ENCODE measurements around the gene CYB561A3. TPM values are rescaled to one million over a fixed set of nuclear protein-coding genes. Genes with fewer than 3 reads are reported as not detected.
"Not testable (repeated sequence)": the region's sequence is repeated elsewhere in the genome, so short reads cannot be mapped to it uniquely, and the experiment has no call there.

Gene CYB561A3, protein sequence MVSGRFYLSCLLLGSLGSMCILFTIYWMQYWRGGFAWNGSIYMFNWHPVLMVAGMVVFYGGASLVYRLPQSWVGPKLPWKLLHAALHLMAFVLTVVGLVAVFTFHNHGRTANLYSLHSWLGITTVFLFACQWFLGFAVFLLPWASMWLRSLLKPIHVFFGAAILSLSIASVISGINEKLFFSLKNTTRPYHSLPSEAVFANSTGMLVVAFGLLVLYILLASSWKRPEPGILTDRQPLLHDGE
- 10 to 100 TPM; 46.5 to 62.3 TPM for total RNA-seq

GRCh38 chr11:61361741-61362541 is at the start of gene CYB561A3, which contains the start of gene TMEM138:
TSS of gene CYB561A3 (minus strand) at chr11:61361882. CDS start at chr11:61356713, 5,169 bp downstream.
TSS of gene TMEM138 (plus strand) at chr11:61362374. CDS start at chr11:61364391, 2,017 bp downstream.
- Mint-ChIP-seq H3K4me3 (peak within 1 kb of the TSS; percentile 98), H3K36me3 (ENCODE audit: low read depth) (peaks cover 47% of the 10 kb centered on the region), H3K9me3 (no peaks in the 10 kb centered on the region), H3K27me3 (no peaks in the 10 kb centered on the region), H3K27ac (peak within 1 kb of the TSS; percentile 98), H3K4me1 (peaks cover 17% of the 10 kb centered on the region)
- ATAC-seq (replicated peaks) = peak; percentile 95

- H3K27ac Mint-ChIP-seq = no peak overlapping the region
- no peak for ATAC-seq (replicated peaks)
- H3K4me1 Mint-ChIP-seq = peaks cover 4% of the 10 kb centered on the region
- H3K9me3 Mint-ChIP-seq = no peaks in the 10 kb centered on the region
- H3K4me3 Mint-ChIP-seq = no peak overlapping the region
- peaks cover 100% of the 10 kb centered on the region for H3K36me3 Mint-ChIP-seq (ENCODE audit: low read depth)
- no peaks in the 10 kb centered on the region for H3K27me3 Mint-ChIP-seq
Observed at GRCh38 chr11:61406991-61407728, 45.5 kb upstream of the CYB561A3 start.

DNA sequence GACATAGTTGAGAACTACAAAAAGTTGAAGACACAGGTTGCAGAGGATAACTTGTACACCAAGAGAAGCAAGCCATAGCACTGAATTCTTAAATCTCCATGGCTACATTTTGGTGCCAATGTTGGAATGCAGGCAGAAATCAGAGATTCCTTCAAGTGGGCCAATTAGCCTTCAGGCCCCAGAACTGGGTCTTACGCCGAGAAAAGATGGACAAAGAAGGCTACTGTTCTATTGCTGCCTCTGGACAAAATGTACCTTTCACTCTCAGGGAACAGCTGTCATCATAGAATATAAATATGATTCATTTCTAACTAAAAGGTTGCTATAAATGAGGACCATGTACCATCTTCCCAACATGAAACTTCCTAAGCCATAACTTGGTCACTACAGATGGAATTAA is 44.4 kb upstream of the CYB561A3 start:
- H3K9me3 Mint-ChIP-seq = no peaks in the 10 kb centered on the region
- no peak overlapping the region for H3K4me3 Mint-ChIP-seq
- H3K36me3 Mint-ChIP-seq (ENCODE audit: low read depth) = peaks cover 99% of the 10 kb centered on the region
- no peaks in the 10 kb centered on the region for H3K27me3 Mint-ChIP-seq
- H3K27ac Mint-ChIP-seq = no peak overlapping the region
- no peak for ATAC-seq (replicated peaks)
- no peaks in the 10 kb centered on the region for H3K4me1 Mint-ChIP-seq

- H3K4me3 Mint-ChIP-seq = no peak overlapping the region
- no peaks in the 10 kb centered on the region for H3K4me1 Mint-ChIP-seq
- no peak for ATAC-seq (replicated peaks)
- H3K27me3 Mint-ChIP-seq = no peaks in the 10 kb centered on the region
- H3K9me3 Mint-ChIP-seq = no peaks in the 10 kb centered on the region
- H3K36me3 Mint-ChIP-seq (ENCODE audit: low read depth) = peaks cover 95% of the 10 kb centered on the region
- H3K27ac Mint-ChIP-seq = peak overlapping the region; percentile 5
Observed at GRCh38 chr11:61404641-61405040, 43.0 kb upstream of the CYB561A3 start.

DNA sequence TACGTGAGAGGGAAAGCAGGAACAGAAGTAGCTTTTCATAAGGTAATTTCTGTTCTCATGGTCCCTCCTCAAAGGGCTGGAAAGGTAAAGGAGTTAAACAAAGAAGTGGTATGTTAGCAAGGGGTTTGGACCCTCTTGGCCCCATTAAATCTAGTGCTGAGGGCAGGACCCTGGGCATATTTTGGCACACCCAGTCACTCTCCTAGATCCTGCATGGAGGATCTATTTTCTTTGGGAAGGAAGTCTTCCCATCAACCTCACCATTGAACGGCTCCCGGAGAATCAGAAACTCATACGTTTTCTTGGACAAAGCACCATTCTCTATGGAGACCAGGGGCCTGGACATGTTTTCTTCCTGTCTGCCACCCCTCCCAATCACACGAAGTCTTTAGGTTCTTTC is 42.4 kb upstream of the CYB561A3 start:
- Mint-ChIP-seq H3K4me3 (no peak overlapping the region), H3K27me3 (no peaks in the 10 kb centered on the region), H3K36me3 (ENCODE audit: low read depth) (peaks cover 91% of the 10 kb centered on the region), H3K4me1 (no peaks in the 10 kb centered on the region), H3K9me3 (no peaks in the 10 kb centered on the region), H3K27ac (no peak overlapping the region)
- ATAC-seq (replicated peaks) = no peak

- Mint-ChIP-seq H3K27ac (no peak overlapping the region), H3K4me1 (no peaks in the 10 kb centered on the region), H3K4me3 (no peak overlapping the region), H3K27me3 (no peaks in the 10 kb centered on the region), H3K9me3 (no peaks in the 10 kb centered on the region), H3K36me3 (ENCODE audit: low read depth) (peaks cover 91% of the 10 kb centered on the region)
- ATAC-seq (replicated peaks) = no peak
Observed at GRCh38 chr11:61403658-61404057, 42.0 kb upstream of the CYB561A3 start.

GRCh38 chr11:61401573-61401972 is 39.9 kb upstream of the CYB561A3 start:
- no peak for ATAC-seq (replicated peaks)
- Mint-ChIP-seq H3K9me3 (no peaks in the 10 kb centered on the region), H3K4me3 (no peak overlapping the region), H3K27ac (peak overlapping the region; percentile 51), H3K27me3 (no peaks in the 10 kb centered on the region), H3K36me3 (ENCODE audit: low read depth) (peaks cover 89% of the 10 kb centered on the region), H3K4me1 (no peaks in the 10 kb centered on the region)

DNA sequence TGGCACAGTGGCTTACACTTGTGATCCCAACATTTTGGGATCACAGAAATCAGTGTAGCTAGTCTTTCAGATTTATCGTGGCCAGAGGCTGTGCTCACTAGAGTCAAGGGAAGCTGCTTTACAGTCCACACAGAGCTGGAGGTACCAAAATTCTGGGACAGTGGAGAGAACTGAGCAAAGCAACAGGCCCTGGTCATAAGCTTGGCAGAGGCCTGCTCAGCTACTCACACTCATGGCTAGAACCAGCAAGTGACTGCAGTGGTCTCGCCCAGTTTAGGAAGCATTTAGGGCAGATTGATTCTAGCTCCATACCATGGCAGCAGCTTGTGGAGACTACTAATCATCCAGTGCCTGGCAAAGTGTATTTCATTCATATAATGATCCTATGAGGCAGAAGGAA is 39.5 kb upstream of the CYB561A3 start:
- H3K36me3 Mint-ChIP-seq (ENCODE audit: low read depth) = peaks cover 87% of the 10 kb centered on the region
- no peak for ATAC-seq (replicated peaks)
- H3K9me3 Mint-ChIP-seq = no peaks in the 10 kb centered on the region
- H3K27ac Mint-ChIP-seq = peak overlapping the region; percentile 64
- no peak overlapping the region for H3K4me3 Mint-ChIP-seq
- no peaks in the 10 kb centered on the region for H3K4me1 Mint-ChIP-seq
- no peaks in the 10 kb centered on the region for H3K27me3 Mint-ChIP-seq

GRCh38 chr11:61392981-61393595 is 31.4 kb upstream of the CYB561A3 start:
- no peaks in the 10 kb centered on the region for H3K27me3 Mint-ChIP-seq
- peaks cover 12% of the 10 kb centered on the region for H3K4me1 Mint-ChIP-seq
- no peaks in the 10 kb centered on the region for H3K9me3 Mint-ChIP-seq
- no peak for ATAC-seq (replicated peaks)
- H3K4me3 Mint-ChIP-seq = peak overlapping the region; percentile 91
- H3K27ac Mint-ChIP-seq = peak overlapping the region; percentile 94
- peaks cover 33% of the 10 kb centered on the region for H3K36me3 Mint-ChIP-seq (ENCODE audit: low read depth)

GRCh38 chr11:61390161-61390560 is 28.5 kb upstream of the CYB561A3 start:
- ATAC-seq (replicated peaks) = no peak
- Mint-ChIP-seq H3K36me3 (ENCODE audit: low read depth) (peaks cover 12% of the 10 kb centered on the region), H3K9me3 (no peaks in the 10 kb centered on the region), H3K4me3 (no peak overlapping the region), H3K27ac (no peak overlapping the region), H3K4me1 (peaks cover 12% of the 10 kb centered on the region), H3K27me3 (no peaks in the 10 kb centered on the region)

DNA sequence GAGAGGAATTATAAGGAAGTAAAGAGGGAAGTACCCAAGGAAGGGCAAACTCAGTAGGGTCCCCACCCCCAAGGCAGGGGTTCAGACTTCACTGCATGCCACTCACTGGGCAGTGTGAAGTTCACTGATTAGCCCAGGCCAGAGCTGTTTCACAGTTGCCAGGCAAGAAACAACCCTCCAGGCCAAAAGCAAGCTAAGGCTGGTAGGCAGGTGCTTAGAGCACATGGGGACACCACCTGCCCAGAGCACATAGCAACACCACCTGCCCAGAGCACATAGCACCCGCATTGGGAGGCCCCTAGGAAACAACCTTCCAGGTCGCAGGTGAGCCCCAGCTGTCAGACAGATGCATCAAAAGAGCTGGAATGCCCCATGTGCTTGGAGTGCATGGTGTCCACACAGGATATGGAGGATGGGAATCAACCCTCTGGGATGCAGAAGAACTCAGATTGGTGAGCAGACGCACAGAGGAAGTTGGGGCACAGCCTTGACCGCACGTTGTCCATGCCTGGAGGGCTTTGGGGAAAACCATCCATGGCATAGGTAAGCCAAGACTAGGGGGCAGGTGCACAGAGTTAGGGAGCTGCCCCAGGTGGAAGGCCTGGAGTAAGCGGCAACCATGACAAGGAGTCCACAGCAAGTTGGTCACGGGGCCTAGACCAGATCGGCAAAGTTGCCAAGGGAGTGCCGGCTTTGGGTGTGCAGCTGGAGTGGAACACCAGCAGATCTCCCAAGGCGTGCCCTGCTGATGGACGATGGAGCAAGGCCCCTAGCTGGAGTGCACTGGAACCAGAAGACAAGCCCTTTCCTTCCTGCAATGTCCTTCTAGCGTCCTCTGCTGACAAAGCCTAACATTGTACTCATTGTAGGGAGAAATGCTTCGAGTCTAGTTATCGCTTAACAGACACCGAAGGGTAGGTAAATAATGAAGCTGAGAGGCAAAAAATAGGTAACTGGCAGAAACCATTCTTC is 22.9 kb upstream of the CYB561A3 start:
- no peak for ATAC-seq (replicated peaks)
- Mint-ChIP-seq H3K27ac (no peak overlapping the region), H3K4me1 (no peaks in the 10 kb centered on the region), H3K4me3 (no peak overlapping the region), H3K27me3 (no peaks in the 10 kb centered on the region), H3K9me3 (no peaks in the 10 kb centered on the region), H3K36me3 (ENCODE audit: low read depth) (no peaks in the 10 kb centered on the region)

GRCh38 chr11:61383859-61384258 is 22.2 kb upstream of the CYB561A3 start:
- H3K36me3 Mint-ChIP-seq (ENCODE audit: low read depth); H3K27ac Mint-ChIP-seq; H3K4me1 Mint-ChIP-seq; H3K27me3 Mint-ChIP-seq; ATAC-seq (replicated peaks); H3K4me3 Mint-ChIP-seq; H3K9me3 Mint-ChIP-seq: not testable (repeated sequence)

DNA sequence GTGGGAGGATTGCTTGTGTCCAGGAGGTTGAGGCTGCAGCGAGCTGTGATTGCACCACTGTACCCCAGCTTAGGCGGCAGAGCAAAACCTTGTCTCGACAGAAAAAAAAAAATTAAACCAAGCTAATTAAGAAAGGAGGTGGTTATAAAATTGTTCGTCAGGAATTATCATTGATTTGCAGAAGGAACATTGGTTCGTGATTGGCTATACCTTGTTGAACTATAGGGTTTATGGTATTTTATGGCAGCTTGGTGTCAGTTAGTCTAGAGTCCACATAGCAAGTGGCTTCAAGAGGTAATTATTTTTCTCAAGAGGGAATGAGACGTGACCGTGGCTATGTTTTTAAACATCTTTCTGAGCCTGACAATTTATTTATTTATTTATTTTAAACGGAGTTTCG is 19.2 kb upstream of the CYB561A3 start:
- no peaks in the 10 kb centered on the region for H3K9me3 Mint-ChIP-seq
- no peak overlapping the region for H3K27ac Mint-ChIP-seq
- no peaks in the 10 kb centered on the region for H3K4me1 Mint-ChIP-seq
- peaks cover 10% of the 10 kb centered on the region for H3K36me3 Mint-ChIP-seq (ENCODE audit: low read depth)
- no peaks in the 10 kb centered on the region for H3K27me3 Mint-ChIP-seq
- no peak for ATAC-seq (replicated peaks)
- H3K4me3 Mint-ChIP-seq = no peak overlapping the region

Data from activated T-helper 17 cell treated with anti-CD3 and anti-CD28 coated beads, Interleukin-2, amount 50 U/mL, for 72 hours (primary cell).